Measurements from ENCODE around the gene STIP1. TPM values are rescaled to one million over a fixed set of nuclear protein-coding genes. Genes with fewer than 3 reads are reported as not detected.

STIP1 gene
- total RNA-seq, 1 donor from 2014 or later: 108 TPM

DNA sequence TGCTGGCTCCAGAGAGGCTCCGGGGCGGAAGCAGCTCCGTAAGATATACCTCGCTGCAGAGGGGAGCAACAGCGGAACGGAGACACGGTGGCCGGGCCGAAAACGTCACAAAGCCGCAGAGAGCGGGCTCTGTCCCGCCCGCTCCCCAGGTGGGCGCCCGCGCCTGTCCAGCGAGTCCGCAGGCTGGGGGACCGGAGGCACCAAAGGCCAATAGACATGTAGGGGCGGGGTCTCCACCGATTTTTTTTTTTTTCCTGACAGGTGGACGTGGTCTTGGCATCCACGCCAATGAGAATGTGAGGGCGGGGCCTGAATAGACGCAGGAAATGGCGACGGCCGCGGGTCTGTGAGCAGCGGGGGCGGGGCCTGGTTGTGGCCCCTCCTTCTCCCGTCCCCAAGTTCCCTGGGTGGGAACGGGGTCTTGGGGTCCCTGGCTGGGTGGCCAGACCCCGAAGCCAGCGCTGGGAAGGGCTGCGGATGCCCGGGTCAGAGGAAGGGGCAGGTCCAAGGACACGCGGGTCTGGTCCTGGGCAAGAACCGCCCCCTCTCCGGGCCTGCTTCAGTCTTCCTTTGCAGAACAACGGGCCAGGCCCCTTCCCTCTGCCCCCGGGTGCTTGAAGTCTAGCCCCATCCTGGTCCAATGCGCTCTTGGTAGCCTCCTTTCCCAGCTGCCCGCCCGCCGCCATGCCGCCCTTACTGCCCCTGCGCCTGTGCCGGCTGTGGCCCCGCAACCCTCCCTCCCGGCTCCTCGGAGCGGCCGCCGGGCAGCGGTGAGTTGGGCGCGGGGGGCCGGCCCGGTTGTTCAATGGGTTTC lies 44.4 kb downstream of the STIP1 start, which contains the start of gene DNAJC4:
Gene DNAJC4, plus strand, starts transcription at position 378 of the 814 bp plus-strand sequence. Its CDS starts 307 bp downstream, at position 685.
- Mint-ChIP-seq H3K4me3 (ENCODE audit: unreplicated experiment) (peak within 1 kb of the TSS; percentile 75), H3K27ac (ENCODE audit: unreplicated experiment) (peak within 1 kb of the TSS; percentile 77), H3K36me3 (ENCODE audit: low read depth) (no peaks in the 10 kb centered on the region), H3K27me3 (ENCODE audit: low read depth) (no peaks in the 10 kb centered on the region), H3K9me3 (ENCODE audit: low read depth) (no peaks in the 10 kb centered on the region), H3K4me1 (ENCODE audit: low read depth) (peaks cover 60% of the 10 kb centered on the region)
- no peak for DNase-seq (ENCODE audit: low spot score)
- TF ChIP-seq, protein P1, sequence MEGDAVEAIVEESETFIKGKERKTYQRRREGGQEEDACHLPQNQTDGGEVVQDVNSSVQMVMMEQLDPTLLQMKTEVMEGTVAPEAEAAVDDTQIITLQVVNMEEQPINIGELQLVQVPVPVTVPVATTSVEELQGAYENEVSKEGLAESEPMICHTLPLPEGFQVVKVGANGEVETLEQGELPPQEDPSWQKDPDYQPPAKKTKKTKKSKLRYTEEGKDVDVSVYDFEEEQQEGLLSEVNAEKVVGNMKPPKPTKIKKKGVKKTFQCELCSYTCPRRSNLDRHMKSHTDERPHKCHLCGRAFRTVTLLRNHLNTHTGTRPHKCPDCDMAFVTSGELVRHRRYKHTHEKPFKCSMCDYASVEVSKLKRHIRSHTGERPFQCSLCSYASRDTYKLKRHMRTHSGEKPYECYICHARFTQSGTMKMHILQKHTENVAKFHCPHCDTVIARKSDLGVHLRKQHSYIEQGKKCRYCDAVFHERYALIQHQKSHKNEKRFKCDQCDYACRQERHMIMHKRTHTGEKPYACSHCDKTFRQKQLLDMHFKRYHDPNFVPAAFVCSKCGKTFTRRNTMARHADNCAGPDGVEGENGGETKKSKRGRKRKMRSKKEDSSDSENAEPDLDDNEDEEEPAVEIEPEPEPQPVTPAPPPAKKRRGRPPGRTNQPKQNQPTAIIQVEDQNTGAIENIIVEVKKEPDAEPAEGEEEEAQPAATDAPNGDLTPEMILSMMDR (IDR thresholded peaks at IDR 0.05): no peak

DNA sequence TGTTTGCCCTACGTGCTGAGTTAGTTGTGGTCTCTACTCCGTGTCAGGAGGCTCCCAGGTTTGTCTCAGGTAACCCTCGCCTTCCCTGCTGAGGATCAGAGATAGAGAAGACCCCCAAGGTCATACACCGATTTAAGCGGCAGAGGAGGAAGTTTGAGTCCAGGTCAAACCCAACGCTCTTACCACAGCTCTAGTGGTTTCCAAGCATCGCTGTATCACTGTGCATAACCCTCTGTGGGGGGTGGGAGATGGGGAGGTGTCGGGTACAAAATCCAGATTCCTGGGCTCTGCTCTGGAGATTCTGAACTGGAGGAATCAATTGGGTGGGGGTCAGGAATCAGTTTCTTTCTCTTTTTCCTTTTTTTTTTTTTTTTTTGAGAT lies 45.0 kb downstream of the STIP1 start:
- H3K4me3 Mint-ChIP-seq (ENCODE audit: unreplicated experiment): peak overlapping the region; percentile 75
- no peak for DNase-seq (ENCODE audit: low spot score)
- peaks cover 62% of the 10 kb centered on the region for H3K4me1 Mint-ChIP-seq (ENCODE audit: low read depth)
- no peaks in the 10 kb centered on the region for H3K9me3 Mint-ChIP-seq (ENCODE audit: low read depth)
- TF ChIP-seq, protein P1 (IDR thresholded peaks at IDR 0.05): no peak
- H3K27ac Mint-ChIP-seq (ENCODE audit: unreplicated experiment): peak overlapping the region; percentile 73
- H3K27me3 Mint-ChIP-seq (ENCODE audit: low read depth): no peaks in the 10 kb centered on the region
- no peaks in the 10 kb centered on the region for H3K36me3 Mint-ChIP-seq (ENCODE audit: low read depth)

DNA sequence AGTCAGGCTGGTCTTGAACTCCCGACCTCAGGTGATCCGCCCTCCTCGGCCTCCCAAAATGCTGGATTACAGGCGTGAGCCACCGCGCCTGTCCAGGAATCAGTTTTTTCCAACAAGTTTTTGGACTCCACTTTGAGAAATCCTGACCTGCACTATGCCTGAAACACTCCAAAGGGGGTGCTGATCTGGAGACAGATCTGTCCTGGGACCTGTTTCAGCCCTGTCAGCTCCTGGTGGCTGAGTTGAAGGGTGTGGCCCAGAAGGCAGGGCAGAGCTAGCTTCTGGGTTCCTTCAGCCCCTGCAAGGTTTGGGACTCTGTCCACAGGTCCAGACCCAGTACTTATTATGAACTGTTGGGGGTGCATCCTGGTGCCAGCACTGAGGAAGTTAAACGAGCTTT lies 45.6 kb downstream of the STIP1 start:
- DNase-seq (ENCODE audit: low spot score): no peak
- TF ChIP-seq, protein P1 (IDR thresholded peaks at IDR 0.05): no peak
- peaks cover 61% of the 10 kb centered on the region for H3K4me1 Mint-ChIP-seq (ENCODE audit: low read depth)
- peak overlapping the region; percentile 41 for H3K27ac Mint-ChIP-seq (ENCODE audit: unreplicated experiment)
- no peaks in the 10 kb centered on the region for H3K36me3 Mint-ChIP-seq (ENCODE audit: low read depth)
- H3K9me3 Mint-ChIP-seq (ENCODE audit: low read depth): no peaks in the 10 kb centered on the region
- no peaks in the 10 kb centered on the region for H3K27me3 Mint-ChIP-seq (ENCODE audit: low read depth)
- H3K4me3 Mint-ChIP-seq (ENCODE audit: unreplicated experiment): peak overlapping the region; percentile 75

DNA sequence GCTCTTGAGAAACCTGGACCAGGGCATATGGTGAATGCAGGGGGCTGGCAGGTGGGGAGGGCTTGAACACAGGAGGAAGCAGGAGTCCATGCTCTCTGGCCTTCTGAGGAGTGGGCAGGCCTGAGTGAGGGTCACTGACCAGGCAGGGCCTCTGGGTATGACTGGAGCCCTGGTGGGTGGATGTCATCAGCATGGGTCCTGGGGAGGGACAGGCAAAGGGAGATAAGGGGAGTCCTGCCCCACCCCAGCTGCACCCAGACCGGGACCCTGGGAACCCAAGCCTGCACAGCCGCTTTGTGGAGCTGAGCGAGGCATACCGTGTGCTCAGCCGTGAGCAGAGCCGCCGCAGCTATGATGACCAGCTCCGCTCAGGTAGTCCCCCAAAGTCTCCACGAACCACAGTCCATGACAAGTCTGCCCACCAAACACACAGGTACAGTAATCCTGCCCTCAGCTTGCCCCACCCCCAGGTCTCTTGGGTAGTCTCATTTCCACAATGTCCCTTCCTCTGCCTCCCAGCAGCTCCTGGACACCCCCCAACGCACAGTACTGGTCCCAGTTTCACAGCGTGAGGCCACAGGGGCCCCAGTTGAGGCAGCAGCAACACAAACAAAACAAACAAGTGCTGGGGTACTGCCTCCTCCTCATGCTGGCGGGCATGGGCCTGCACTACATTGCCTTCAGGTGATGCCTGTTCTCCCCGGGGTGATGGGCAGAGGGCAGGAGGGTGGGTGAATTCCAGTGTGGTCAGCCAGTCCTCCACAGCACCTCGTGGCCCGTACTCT lies 46.4 kb downstream of the STIP1 start:
- no peak for DNase-seq (ENCODE audit: low spot score)
- Mint-ChIP-seq H3K27ac (ENCODE audit: unreplicated experiment) (peak overlapping the region; percentile 63), H3K27me3 (ENCODE audit: low read depth) (no peaks in the 10 kb centered on the region), H3K36me3 (ENCODE audit: low read depth) (peaks cover 3% of the 10 kb centered on the region), H3K9me3 (ENCODE audit: low read depth) (no peaks in the 10 kb centered on the region), H3K4me1 (ENCODE audit: low read depth) (peaks cover 53% of the 10 kb centered on the region), H3K4me3 (ENCODE audit: unreplicated experiment) (peak overlapping the region; percentile 31)
- TF ChIP-seq, protein P1 (IDR thresholded peaks at IDR 0.05): no peak

DNA sequence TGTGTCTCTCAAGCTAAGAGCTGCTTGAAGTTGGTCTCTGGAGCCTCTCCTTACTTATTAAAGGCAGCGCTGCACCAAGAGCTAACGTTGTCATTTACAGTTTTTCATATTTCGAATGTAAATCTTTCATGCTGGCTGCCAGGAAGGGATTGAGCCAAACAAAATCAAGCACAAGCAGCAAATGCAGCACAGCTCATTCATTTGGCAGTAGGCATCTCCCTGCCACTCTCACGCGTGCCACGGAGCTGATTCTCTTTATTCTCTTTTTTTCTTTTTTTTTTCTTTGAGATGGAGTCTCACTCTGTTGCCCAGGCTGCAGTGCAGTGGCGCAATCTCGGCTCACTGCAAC lies 47.0 kb downstream of the STIP1 start:
- DNase-seq (ENCODE audit: low spot score): no peak
- Mint-ChIP-seq H3K27me3 (ENCODE audit: low read depth) (no peaks in the 10 kb centered on the region), H3K36me3 (ENCODE audit: low read depth) (peaks cover 5% of the 10 kb centered on the region), H3K9me3 (ENCODE audit: low read depth) (no peaks in the 10 kb centered on the region), H3K4me1 (ENCODE audit: low read depth) (peaks cover 47% of the 10 kb centered on the region), H3K4me3 (ENCODE audit: unreplicated experiment) (no peak overlapping the region), H3K27ac (ENCODE audit: unreplicated experiment) (peak overlapping the region; percentile 63)
- TF ChIP-seq, protein P1 (IDR thresholded peaks at IDR 0.05): no peak
